ENCODE measurements around the gene SELE.

DNA sequence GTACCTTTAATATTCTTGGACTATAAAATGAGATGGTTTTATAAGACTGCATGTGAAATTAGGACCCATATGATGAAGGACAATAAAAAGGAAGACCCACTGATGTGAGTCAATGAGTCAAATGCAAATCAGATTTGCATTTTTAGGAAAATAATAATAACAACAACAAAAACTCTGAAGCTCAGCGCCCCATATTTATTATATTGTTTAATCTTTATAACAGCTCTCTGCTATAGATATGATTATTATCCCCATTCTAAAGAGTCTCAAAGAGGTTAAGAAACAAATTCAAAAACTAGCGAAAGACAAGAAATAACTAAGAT, 21.6 kb downstream of the SELE start:
- TF ChIP-seq GATA2 (IDR thresholded peaks at IDR 0.05; ENCODE audit: low read depth, low read length), result no peak
- TF ChIP-seq GATA3 (IDR thresholded peaks at IDR 0.05; ENCODE audit: low read depth, low read length), result no peak

All from SH-SY5Y (cell line).